ENCODE measurements around the gene IMPDH2.
A peak's percentile ranks its signal among the peaks of the same experiment; 100 is the strongest.

The IMPDH2 gene

GRCh38 chr3:48997714-48998637 lies 31.2 kb downstream of the IMPDH2 start (continued):
- peak; percentile 41; the same call in 1 of the 2 replicates for TF ChIP-seq ZNF398 (tag by site-specific recombination; IDR thresholded peaks at IDR 0.05)
- TF ChIP-seq MYNN (tag by site-specific recombination; IDR thresholded peaks at IDR 0.05; ENCODE audit: borderline replicate concordance), result peak; percentile 97
- no peak for TF ChIP-seq ELK4 (IDR thresholded peaks at IDR 0.05; ENCODE audit: borderline replicate concordance, low read depth, low read length)
- peak; percentile 40; the same call in 1 of the 2 replicates for TF ChIP-seq ZNF341 (tag by site-specific recombination; IDR thresholded peaks at IDR 0.05; ENCODE audit: low read depth)
- no peak for TF ChIP-seq ZNF529 (tag by site-specific recombination; IDR thresholded peaks at IDR 0.05; ENCODE audit: insufficient replicate concordance)

- H3K4me3 ChIP-seq (ENCODE audit: low read depth, low read length), result no peak overlapping the region
- ChIA-PET POLR2A (interaction anchor here (1.4 to 5.6 kb wide), 2 partner anchors 10 to 17 kb away, joined by 3 to 34 read pairs; partner anchors contain the start of gene WDR6), CTCF (interaction anchor here (1.0 kb wide), 1 partner anchor 9 kb away, joined by 3 read pairs; no protein-coding TSS in a partner anchor)
- TF ChIP-seq OVOL3 (tag by site-specific recombination; IDR thresholded peaks at IDR 0.05) (no peak), EGR2 (tag by site-specific recombination; IDR thresholded peaks at IDR 0.05; ENCODE audit: low read depth) (no peak), ZNF133 (tag by site-specific recombination; IDR thresholded peaks at IDR 0.05) (no peak), HOXD13 (CRISPR knock-in tag; IDR thresholded peaks at IDR 0.05; ENCODE audit: borderline replicate concordance) (no peak), ZNF510 (tag by site-specific recombination; IDR thresholded peaks at IDR 0.05; ENCODE audit: insufficient replicate concordance) (no peak), ZNF140 (tag by site-specific recombination; IDR thresholded peaks at IDR 0.05) (no peak), ZNF184 (tag by site-specific recombination; IDR thresholded peaks at IDR 0.05) (no peak), ZNF37A (tag by site-specific recombination; IDR thresholded peaks at IDR 0.05) (no peak), ZNF416 (tag by site-specific recombination; IDR thresholded peaks at IDR 0.05) (no peak), ZBTB44 (tag by site-specific recombination; IDR thresholded peaks at IDR 0.05) (no peak), ZNF585B (tag by site-specific recombination; IDR thresholded peaks at IDR 0.05) (no peak), ZFP37 (tag by site-specific recombination; IDR thresholded peaks at IDR 0.05) (no peak), GLIS1 (tag by site-specific recombination; IDR thresholded peaks at IDR 0.05) (no peak), ZNF302 (tag by site-specific recombination; IDR thresholded peaks at IDR 0.05; ENCODE audit: low read depth) (no peak), IKZF3 (tag by site-specific recombination; IDR thresholded peaks at IDR 0.05) (no peak), INSM2 (tag by site-specific recombination; IDR thresholded peaks at IDR 0.05) (no peak), ZNF785 (tag by site-specific recombination; IDR thresholded peaks at IDR 0.05) (no peak), ZNF558 (tag by site-specific recombination; IDR thresholded peaks at IDR 0.05) (no peak), ZNF266 (tag by site-specific recombination; IDR thresholded peaks at IDR 0.05; ENCODE audit: low read depth) (no peak), ZNF560 (tag by site-specific recombination; IDR thresholded peaks at IDR 0.05; ENCODE audit: borderline replicate concordance) (no peak)
- H3K9me3 ChIP-seq (ENCODE audit: control insufficient read depth, insufficient read depth, low read depth, low read length), result no peaks in the 10 kb centered on the region
- peaks cover 0 to 17% of the 10 kb centered on the region in 2 experiments; a peak in 2 of 3 replicates for H3K36me3 ChIP-seq (ENCODE audit: control insufficient read depth in 2 of 2, insufficient read depth in 1 of 2, low read length in 2 of 2)
- no peak overlapping the region for H3K27ac ChIP-seq (ENCODE audit: extremely low read depth, low read depth, low read length)
- H3K4me1 ChIP-seq (ENCODE audit: control insufficient read depth, insufficient read depth, low read length), result peaks cover 13% of the 10 kb centered on the region
Measured at GRCh38 chr3:48997102-48997635, 32.0 kb downstream of the IMPDH2 start.

All from HEK293 (cell line).